ENCODE results near the gene STX4. TPM values are rescaled to one million over a fixed set of nuclear protein-coding genes. Genes with fewer than 3 reads are reported as not detected.

Gene STX4
- total RNA-seq, 1 experiment from 2014 or later: 85.8 TPM

GRCh38 chr16:31050280-31051030, 17.1 kb downstream of the STX4 start:
- no TSS peak for BruUV-seq (replicated peaks)
- Histone ChIP-seq H3K4me1 (replicated peaks; ENCODE audit: insufficient read depth) (peaks cover 18% of the 10 kb centered on the region), H3F3A (ENCODE audit: insufficient read depth, low read depth) (peaks cover 31% of the 10 kb centered on the region; the same call in 1 of the 2 replicates), H2AFZ (no peak overlapping the region), H3K79me2 (ENCODE audit: low read depth) (no peaks in the 10 kb centered on the region), H3K36me3 (ENCODE audit: low read depth) (no peaks in the 10 kb centered on the region), H3K9me3 (ENCODE audit: insufficient read depth, low read depth) (no peaks in the 10 kb centered on the region), H3K9me2 (ENCODE audit: insufficient read depth) (no peaks in the 10 kb centered on the region), H4K20me1 (ENCODE audit: insufficient read depth) (no peaks in the 10 kb centered on the region), H3K27me3 (ENCODE audit: insufficient read depth, low read depth) (no peaks in the 10 kb centered on the region), H3K4me2 (no peak overlapping the region), H3K4me3 (no peak overlapping the region), H3K27ac (no peak overlapping the region)
- TF ChIP-seq CTCF (conservative IDR thresholded peaks at IDR 0.05): no peak
- no peak for TF ChIP-seq EZH2 (IDR thresholded peaks at IDR 0.05; ENCODE audit: low read depth)
- DNase-seq: no peak
- intact Hi-C loops (cut with micrococcal nuclease; ENCODE audit: unreplicated experiment): no loop called here
- ChIA-PET POLR2A (ENCODE audit: unreplicated experiment) (interaction anchor here (1.0 kb wide), 1 partner anchor 14 kb away, joined by 3 read pairs; no protein-coding TSS in a partner anchor), CTCF (no interaction called here)

- intact Hi-C loops (cut with micrococcal nuclease; ENCODE audit: unreplicated experiment): no loop called here
- no peaks in the 10 kb centered on the region for H3K36me3 ChIP-seq (ENCODE audit: low read depth)
- TF ChIP-seq EZH2 (IDR thresholded peaks at IDR 0.05; ENCODE audit: low read depth) (no peak), CTCF (conservative IDR thresholded peaks at IDR 0.05) (no peak)
- BruUV-seq (replicated peaks): no TSS peak
- ChIA-PET POLR2A (ENCODE audit: unreplicated experiment) (interaction anchor here (0.6 kb wide), 2 partner anchors 128 to 183 kb away, joined by 3 to 4 read pairs; partner anchors contain the start of gene FUS), CTCF (no interaction called here)
- H3K79me2 ChIP-seq (ENCODE audit: low read depth): no peaks in the 10 kb centered on the region
- H3K9me2 ChIP-seq (ENCODE audit: insufficient read depth): no peaks in the 10 kb centered on the region
- H3K4me3 ChIP-seq: no peak overlapping the region
- DNase-seq: peak; percentile 69 to 93
- no peaks in the 10 kb centered on the region for H3K9me3 ChIP-seq (ENCODE audit: insufficient read depth, low read depth)
- H3F3A ChIP-seq (ENCODE audit: insufficient read depth, low read depth): peaks cover 26% of the 10 kb centered on the region; the same call in 1 of the 2 replicates
- H3K4me1 ChIP-seq (replicated peaks; ENCODE audit: insufficient read depth): peaks cover 18% of the 10 kb centered on the region
- no peaks in the 10 kb centered on the region for H4K20me1 ChIP-seq (ENCODE audit: insufficient read depth)
- peak overlapping the region; percentile 48 for H3K4me2 ChIP-seq
- peak overlapping the region; percentile 73 for H3K27ac ChIP-seq
- no peaks in the 10 kb centered on the region for H3K27me3 ChIP-seq (ENCODE audit: insufficient read depth, low read depth)
- H2AFZ ChIP-seq: no peak overlapping the region
Measured at GRCh38 chr16:31052114-31052513, 18.8 kb downstream of the STX4 start.

- intact Hi-C loops (cut with micrococcal nuclease; ENCODE audit: unreplicated experiment): no loop called here
- Histone ChIP-seq H4K20me1 (ENCODE audit: insufficient read depth) (peaks cover 3% of the 10 kb centered on the region; the same call in 1 of the 2 replicates), H3K27me3 (ENCODE audit: insufficient read depth, low read depth) (no peaks in the 10 kb centered on the region), H3K4me3 (no peak overlapping the region), H3K4me2 (no peak overlapping the region), H3K27ac (no peak overlapping the region), H2AFZ (no peak overlapping the region), H3K36me3 (ENCODE audit: low read depth) (peaks cover 7% of the 10 kb centered on the region; the same call in 1 of the 2 replicates), H3K79me2 (ENCODE audit: low read depth) (no peaks in the 10 kb centered on the region), H3K4me1 (replicated peaks; ENCODE audit: insufficient read depth) (peaks cover 18% of the 10 kb centered on the region), H3K9me3 (ENCODE audit: insufficient read depth, low read depth) (no peaks in the 10 kb centered on the region), H3K9me2 (ENCODE audit: insufficient read depth) (no peaks in the 10 kb centered on the region), H3F3A (ENCODE audit: insufficient read depth, low read depth) (peaks cover 26% of the 10 kb centered on the region; the same call in 1 of the 2 replicates)
- TF ChIP-seq EZH2 (IDR thresholded peaks at IDR 0.05; ENCODE audit: low read depth) (no peak), CTCF (conservative IDR thresholded peaks at IDR 0.05) (no peak)
- ChIA-PET POLR2A (ENCODE audit: unreplicated experiment) (interaction anchor here (0.6 to 0.7 kb wide), 2 partner anchors 29 to 61 kb away, joined by 5 to 25 read pairs; no protein-coding TSS in a partner anchor), CTCF (interaction anchor here (0.6 to 0.8 kb wide), 2 partner anchors 19 to 86 kb away, joined by 3 to 7 read pairs; no protein-coding TSS in a partner anchor)
- BruUV-seq (replicated peaks): no TSS peak
- DNase-seq: no peak
Measured at GRCh38 chr16:31055613-31056012, 22.3 kb downstream of the STX4 start.
